Right atrium auricular region (tissue), 2 donors: ENCODE measurements around the gene ZNRF4. TPM values are rescaled to one million over a fixed set of nuclear protein-coding genes. Genes with fewer than 3 reads are reported as not detected.
A peak's percentile ranks its signal among the peaks of the same experiment; 100 is the strongest.
"Not testable (repeated sequence)": the region's sequence is repeated elsewhere in the genome, so short reads cannot be mapped to it uniquely, and the experiment has no call there.

Source experiments
- DNase-seq: peaks from one replicate; pipeline ENCODE4 v3.0.0-alpha.2; 2019; ENCODE audit warnings: low spot score
- H3K27ac ChIP-seq, 2 donors: fragments of 200-600 bp; sonication (generic); 1 replicate in 1 of 2; 2 replicates in 1 of 2; pipeline ENCODE4 v1.5.1; 2016 to 2019
- H3K27me3 ChIP-seq, 2 donors: fragments of 200-600 bp; sonication (generic); one replicate each; pipeline versions ENCODE4 v1.5.1 to v1.6.0; 2017 to 2019
- H3K36me3 ChIP-seq: fragments of 200-600 bp; sonication (generic); one replicate; pipeline ENCODE4 v1.5.1; 2016
- H3K4me1 ChIP-seq, 2 donors: fragments of 200-600 bp; sonication (generic); one replicate each; pipeline versions ENCODE4 v1.5.1 to v1.6.0; 2017 to 2019
- H3K4me3 ChIP-seq, 2 donors: fragments of 200-600 bp; sonication (generic); 1 replicate in 1 of 2; 2 replicates in 1 of 2; pipeline ENCODE4 v1.5.1; 2017 to 2019; ENCODE audit warnings: mild to moderate bottlenecking in 1 of 2, moderate library complexity in 1 of 2
- H3K9me3 ChIP-seq, 2 donors: fragments of 200-600 bp; sonication (generic); one replicate each; pipeline ENCODE4 v1.5.1; 2019
- CTCF ChIP-seq, 2 donors: fragments of 200-600 bp; sonication (generic); IDR thresholded peaks; one replicate each; pipeline ENCODE4 v1.5.1; 2019; ENCODE audit warnings: antibody characterized with exemption in 2 of 2
- total RNA-seq, 2 donors: library from RNA; depleted of rRNA; stranded (reverse); fragments of >200 nt; gene quantifications; one replicate each; pipeline ENCODE4 v1.1.0, GENCODE V29; 2016

The ZNRF4 gene
- total RNA-seq, 2 donors from 2014 or later, result not detected

DNA sequence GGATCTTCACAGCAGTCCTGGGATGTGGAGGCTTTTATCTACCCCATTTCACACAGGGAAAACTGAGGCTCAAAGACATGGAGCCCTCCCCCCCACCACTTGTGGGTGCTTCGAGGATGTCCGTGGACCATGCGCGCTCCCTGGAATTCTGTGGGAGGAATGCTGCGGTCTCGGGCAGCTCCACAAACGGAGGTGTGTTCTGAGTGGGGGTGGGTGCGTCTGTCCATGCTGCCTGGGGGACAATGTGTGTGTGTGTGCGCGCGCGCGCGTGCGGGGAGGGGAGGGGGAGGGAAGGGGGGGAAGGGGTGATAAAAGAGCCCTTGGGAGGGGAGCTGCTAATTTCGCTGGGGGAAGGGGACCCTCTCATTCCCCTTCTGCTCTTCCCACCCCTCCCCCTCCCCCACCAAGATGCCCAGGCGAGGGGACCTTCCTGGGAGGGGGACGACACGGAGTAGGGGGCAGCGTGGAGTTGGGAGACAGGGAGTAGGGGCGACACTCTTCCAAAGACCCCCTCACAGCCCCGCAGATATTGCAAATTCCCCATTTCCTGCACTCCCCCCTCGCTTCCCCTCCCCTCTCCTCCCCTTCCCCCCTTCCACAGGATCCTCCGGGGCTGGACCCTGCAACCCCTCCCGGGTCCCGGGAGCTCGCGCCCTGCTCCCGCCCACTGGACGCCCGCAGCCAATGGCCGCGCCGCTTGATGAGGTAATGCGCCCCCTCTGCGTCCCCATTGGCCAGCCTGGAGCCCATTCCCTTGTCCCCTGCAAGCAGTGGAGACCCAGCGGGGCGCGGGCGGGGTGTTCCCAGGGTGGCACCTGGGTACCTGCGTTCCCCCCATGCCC, 18.9 kb upstream of the ZNRF4 start:
- Histone ChIP-seq H3K27ac (no peak overlapping the region), H3K27me3 (peaks cover 4 to 6% of the 10 kb centered on the region in 2 donors), H3K4me1 (peaks cover 0 to 7% of the 10 kb centered on the region in 2 donors), H3K9me3 (no peaks in the 10 kb centered on the region), H3K36me3 (no peaks in the 10 kb centered on the region), H3K4me3 (peak overlapping the region in 1 of 2 donors; percentile 22)
- no peak for DNase-seq
- no peak for TF ChIP-seq CTCF (IDR thresholded peaks at IDR 0.05)

- no peak for DNase-seq
Measured at GRCh38 chr19:5436948-5437306, 18.3 kb upstream of the ZNRF4 start.

DNA sequence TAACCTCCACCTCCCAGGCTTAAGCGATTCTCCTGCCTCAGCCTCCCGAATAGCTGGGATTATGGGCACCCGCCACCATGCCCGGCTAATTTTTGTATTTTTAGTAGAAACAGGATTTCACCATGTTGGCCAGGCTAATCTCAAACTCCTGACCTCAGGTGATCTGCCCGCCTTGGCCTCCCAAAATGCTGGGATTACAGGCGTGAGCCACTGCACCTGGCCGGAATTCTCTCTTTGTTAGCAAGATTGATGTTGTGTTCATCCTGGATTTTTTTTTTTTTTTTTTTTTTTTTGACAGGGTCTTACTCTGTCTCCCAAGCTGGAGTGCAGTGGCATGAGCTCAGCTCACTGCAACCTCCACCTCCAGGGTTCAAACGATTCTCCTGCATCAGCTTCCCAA, 16.5 kb upstream of the ZNRF4 start:
- H3K36me3 ChIP-seq, H3K4me3 ChIP-seq, H3K9me3 ChIP-seq, H3K4me1 ChIP-seq, H3K27ac ChIP-seq, DNase-seq, H3K27me3 ChIP-seq: not testable (repeated sequence)

More at GRCh38 chr19:5436948-5437306, 18.3 kb upstream of the ZNRF4 start:
- H3K4me1 ChIP-seq, result peaks cover 0 to 7% of the 10 kb centered on the region in 2 donors
- H3K27me3 ChIP-seq, result peaks cover 4 to 6% of the 10 kb centered on the region in 2 donors
- H3K9me3 ChIP-seq, result no peaks in the 10 kb centered on the region
- H3K27ac ChIP-seq, result no peak overlapping the region
- H3K4me3 ChIP-seq, result peak overlapping the region in 1 of 2 donors; percentile 22
- TF ChIP-seq CTCF (IDR thresholded peaks at IDR 0.05), result no peak
- H3K36me3 ChIP-seq, result no peaks in the 10 kb centered on the region

DNA sequence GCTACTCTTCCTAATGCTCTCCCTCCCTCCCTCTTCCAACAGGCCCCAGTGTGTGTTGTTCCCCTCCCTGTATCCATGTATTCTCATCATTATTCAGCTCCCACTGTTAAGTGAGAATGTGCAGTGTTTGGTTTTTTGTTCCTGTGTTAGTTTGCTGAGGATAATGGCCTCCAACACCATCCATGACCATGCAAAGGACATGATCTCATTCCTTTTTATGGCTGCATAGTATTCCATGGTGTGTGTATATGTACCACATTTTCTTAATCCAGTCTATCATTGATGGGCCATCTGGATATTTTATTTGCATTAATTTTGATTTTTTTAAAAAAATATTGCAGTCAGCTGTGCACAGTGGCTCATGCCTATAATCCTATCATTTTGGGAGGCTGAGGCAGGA, 15.8 kb upstream of the ZNRF4 start:
- H3K27ac ChIP-seq, result no peak overlapping the region
- TF ChIP-seq CTCF (IDR thresholded peaks at IDR 0.05), result no peak
- H3K9me3 ChIP-seq, result no peaks in the 10 kb centered on the region
- no peaks in the 10 kb centered on the region for H3K36me3 ChIP-seq
- DNase-seq, result no peak
- peaks cover 0 to 7% of the 10 kb centered on the region in 2 donors for H3K4me1 ChIP-seq
- H3K27me3 ChIP-seq, result peaks cover 4 to 6% of the 10 kb centered on the region in 2 donors
- H3K4me3 ChIP-seq, result no peak overlapping the region

GRCh38 chr19:5440299-5440698, 14.9 kb upstream of the ZNRF4 start:
- Histone ChIP-seq H3K9me3 (no peaks in the 10 kb centered on the region), H3K27me3 (peaks cover 4 to 6% of the 10 kb centered on the region in 2 donors), H3K27ac (no peak overlapping the region), H3K36me3 (no peaks in the 10 kb centered on the region), H3K4me1 (peaks cover 0 to 7% of the 10 kb centered on the region in 2 donors), H3K4me3 (no peak overlapping the region)
- TF ChIP-seq CTCF (IDR thresholded peaks at IDR 0.05), result no peak
- no peak for DNase-seq

GRCh38 chr19:5443723-5444122, 11.5 kb upstream of the ZNRF4 start:
- DNase-seq, result no peak
- Histone ChIP-seq H3K9me3 (no peaks in the 10 kb centered on the region), H3K4me3 (no peak overlapping the region), H3K27me3 (no peaks in the 10 kb centered on the region), H3K4me1 (no peaks in the 10 kb centered on the region), H3K36me3 (no peaks in the 10 kb centered on the region), H3K27ac (no peak overlapping the region)
- TF ChIP-seq CTCF (IDR thresholded peaks at IDR 0.05), result no peak
